Ovary (tissue), 9 donors: Measurements from ENCODE around the gene KCND2. TPM values are rescaled to one million over a fixed set of nuclear protein-coding genes. Genes with fewer than 3 reads are reported as not detected.

Source experiments
- DNase-seq, 5 donors: peaks; one replicate each; pipeline ENCODE4 v3.0.0-alpha.2; 2019 to 2020
- H3K27ac ChIP-seq, 2 donors: fragments of 200-600 bp; one replicate each; pipeline versions ENCODE4 v1.5.1 to v1.8.0; 2019 to 2022
- H3K27me3 ChIP-seq: fragments of 200-600 bp; one replicate; pipeline ENCODE4 v1.8.0; 2022
- H3K36me3 ChIP-seq: fragments of 200-600 bp; sonication (generic); one replicate; pipeline ENCODE4 v1.5.1; 2019
- H3K4me1 ChIP-seq: one replicate; pipeline ENCODE4 v1.8.1; 2013; ENCODE audit warnings: mild to moderate bottlenecking, moderate library complexity; ENCODE audit not compliant: insufficient read depth
- H3K4me3 ChIP-seq: fragments of 200-600 bp; sonication (generic); one replicate; pipeline ENCODE4 v1.5.1; 2017
- H3K9me3 ChIP-seq, 2 donors: fragments of 200-600 bp in 1 of 2; sonication (generic) in 1 of 2; one replicate each; pipeline versions ENCODE4 v1.5.1 to v1.8.1; 2013 to 2019; ENCODE audit warnings: mild to moderate bottlenecking in 1 of 2, moderate library complexity in 1 of 2
- CTCF ChIP-seq, 3 donors: fragments of 450-650 bp in 2 of 3; fragments of 200-600 bp in 1 of 3; IDR thresholded peaks; one replicate each; pipeline versions ENCODE4 v1.5.1 to v1.8.0; 2016 to 2022; ENCODE audit warnings: antibody characterized with exemption in 3 of 3, mild to moderate bottlenecking in 1 of 3
- EP300 ChIP-seq: sonication (generic); formaldehyde crosslinking; IDR thresholded peaks from one replicate; pipeline ENCODE4 v1.6.1; 2017; ENCODE audit warnings: antibody characterized with exemption
- POLR2A ChIP-seq: fragments of 450-650 bp; IDR thresholded peaks from one replicate; pipeline ENCODE4 v1.6.1; 2017; ENCODE audit warnings: antibody characterized with exemption, mild to moderate bottlenecking, moderate library complexity
- WGBS, 3 donors: extraction: QIAGEN DNeasy Blood & Tissue Kit in 1 of 3; methylation state at CpG; one replicate each; pipeline versions ENCODE4 v1.1.5 to v1.1.7; 2013 to 2017; 5-methylcytosine and 5-hydroxymethylcytosine counted together
- intact Hi-C, 4 donors: fragments of 100-400 bp; cut with DNase I; formaldehyde crosslinking; loops; one replicate each; pipeline versions ENCODE4 v1.11.0 to v1.15.1; 2022 to 2023
- polyA plus RNA-seq, 2 donors: library from polyadenylated mRNA; stranded (reverse); fragments of 200-250 nt in 1 of 2; fragments of 350-450 nt in 1 of 2; fragmentation: Illumina TruSeq in 1 of 2; extraction: RNeasy Lipid Tissue Mini Kit (QIAGEN cat#74804) in 1 of 2; gene quantifications; one replicate each; pipeline ENCODE4 v1.2.3, GENCODE V29; 2013 to 2014
- total RNA-seq, 7 donors: library from RNA; depleted of rRNA in 2 of 7; stranded (reverse); fragments of >200 nt in 2 of 7; fragmentation: NEBNext Ultra II Directional in 3 of 7; extraction: Animal tissue kit (Norgen Biotek cat#: 25700) in 3 of 7; gene quantifications; one replicate each; pipeline versions ENCODE4 v1.1.0 to v1.2.4, GENCODE V29; 2016 to 2023
- donor health status: DM: no; HTN: no; CAD: no; lungs with moderate emphysema.
- donor health status: DM: no; HTN: no; CAD: no.
- donor health status: Bipolar disorder and iron deficiency.
- donor health status: DM: yes; HTN: yes; CAD: no.
- donor health status: DM: no; HTN: no; CAD: no.
- donor health status: DM: yes; HTN: yes; CAD: no.

The KCND2 gene
- total and polyA plus RNA-seq, 9 donors: 3.2 to 14.5 (median 5.4) TPM

GRCh38 chr7:120582916-120583315, 309.9 kb downstream of the KCND2 start:
- WGBS, 3 donors: 93 to 99% (median 96%) methylated on average over 4 of the region's 4 CpGs
- no peaks in the 10 kb centered on the region for H3K27me3 ChIP-seq
- H3K4me3 ChIP-seq: no peak overlapping the region
- no peak for DNase-seq
- TF ChIP-seq EP300: no peak
- no peak for TF ChIP-seq CTCF (IDR thresholded peaks at IDR 0.05)
- TF ChIP-seq POLR2A: no peak
- H3K4me1 ChIP-seq: no peaks in the 10 kb centered on the region
- H3K9me3 ChIP-seq: no peaks in the 10 kb centered on the region
- intact Hi-C loops: no loop called here
- no peak overlapping the region for H3K27ac ChIP-seq
- no peaks in the 10 kb centered on the region for H3K36me3 ChIP-seq

GRCh38 chr7:120583899-120584586, 311.1 kb downstream of the KCND2 start:
- Histone ChIP-seq H3K9me3 (no peaks in the 10 kb centered on the region), H3K4me1 (no peaks in the 10 kb centered on the region), H3K27ac (no peak overlapping the region), H3K36me3 (no peaks in the 10 kb centered on the region), H3K27me3 (no peaks in the 10 kb centered on the region), H3K4me3 (no peak overlapping the region)
- 89 to 91% (median 90%) methylated on average over 4 of the region's 4 CpGs for WGBS, 3 donors
- TF ChIP-seq CTCF (IDR thresholded peaks at IDR 0.05) (no peak), EP300 (no peak), POLR2A (no peak)
- no peak for DNase-seq
- intact Hi-C loops: no loop called here

DNA sequence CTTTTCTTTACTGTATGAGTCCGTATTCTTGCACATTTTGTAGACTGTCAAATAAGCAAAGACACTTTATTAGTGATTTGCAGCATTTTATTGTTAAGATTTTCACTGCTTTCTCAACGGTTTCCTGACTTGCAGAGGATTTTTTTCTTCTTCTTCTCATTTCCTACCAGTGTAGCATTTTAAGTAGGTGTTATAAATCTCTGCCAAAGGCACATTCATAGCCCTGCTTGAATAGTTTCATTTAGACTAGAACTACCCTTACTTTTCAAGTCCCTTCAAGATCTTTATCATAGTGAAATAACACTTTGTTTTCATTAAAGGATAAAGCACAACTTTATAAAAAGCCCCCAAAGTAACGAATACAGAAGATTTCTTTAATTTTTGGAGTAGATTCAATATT, 313.6 kb downstream of the KCND2 start:
- 49 to 57% (median 55%) methylated on average over 3 of the region's 3 CpGs for WGBS, 3 donors
- no peak for TF ChIP-seq POLR2A
- no peak for TF ChIP-seq EP300
- no peak for TF ChIP-seq CTCF (IDR thresholded peaks at IDR 0.05)
- Histone ChIP-seq H3K4me3 (no peak overlapping the region), H3K9me3 (no peaks in the 10 kb centered on the region), H3K27me3 (no peaks in the 10 kb centered on the region), H3K4me1 (no peaks in the 10 kb centered on the region), H3K27ac (no peak overlapping the region), H3K36me3 (no peaks in the 10 kb centered on the region)
- intact Hi-C loops: no loop called here
- DNase-seq: no peak

- intact Hi-C loops: no loop called here
- no peaks in the 10 kb centered on the region for H3K9me3 ChIP-seq
- H3K36me3 ChIP-seq: no peaks in the 10 kb centered on the region
- no peak for TF ChIP-seq EP300
- TF ChIP-seq CTCF (IDR thresholded peaks at IDR 0.05): no peak
- no peak for TF ChIP-seq POLR2A
- no peak for DNase-seq
- no peak overlapping the region for H3K4me3 ChIP-seq
- WGBS, 3 donors: 86 to 89% (median 87%) methylated on average over 3 of the region's 3 CpGs
- H3K27me3 ChIP-seq: no peaks in the 10 kb centered on the region
- H3K4me1 ChIP-seq: no peaks in the 10 kb centered on the region
- H3K27ac ChIP-seq: no peak overlapping the region
Observed at GRCh38 chr7:120587243-120587642, 314.3 kb downstream of the KCND2 start.
